ENCODE data around the gene SLC22A23.

- no peak for TF ChIP-seq EZH2 (IDR thresholded peaks at IDR 0.05; ENCODE audit: low read depth, unreplicated experiment)
- TF ChIP-seq POLR2AphosphoS5 (IDR thresholded peaks at IDR 0.05; ENCODE audit: low read depth): no peak; the same call in 1 of the 2 replicates
- TF ChIP-seq CTCF (conservative IDR thresholded peaks at IDR 0.05; ENCODE audit: low read depth in 2 of 2): no peak
- TF ChIP-seq EZH2phosphoT487 (IDR thresholded peaks at IDR 0.05; ENCODE audit: unreplicated experiment): no peak
- TF ChIP-seq CREB1 (CRISPR knock-in tag; IDR thresholded peaks at IDR 0.05; ENCODE audit: low read depth): no peak
Observed at GRCh38 chr6:3222506-3223038, 234.3 kb downstream of the SLC22A23 start.
